Fibroblast of gingiva (primary cell): ENCODE measurements around the gene RASA3.

Experiments used
- DNase-seq: peaks from one replicate; pipeline ENCODE4 v3.0.0-alpha.2; 2011; ENCODE audit warnings: low read depth

RASA3 gene

GRCh38 chr13:114054830-114055439 lies 77.5 kb downstream of the RASA3 start:
- DNase-seq: no peak

- DNase-seq: no peak
These were observed 78.2 kb downstream of the RASA3 start for GRCh38 chr13:114054264-114054663.

GRCh38 chr13:114053026-114053425 lies 79.4 kb downstream of the RASA3 start:
- DNase-seq: no peak

- DNase-seq: no peak
These were observed 81.6 kb downstream of the RASA3 start for GRCh38 chr13:114050536-114051450.

GRCh38 chr13:114049626-114050101 lies 82.8 kb downstream of the RASA3 start:
- no peak for DNase-seq

- DNase-seq: no peak
These were observed 83.4 kb downstream of the RASA3 start for GRCh38 chr13:114049026-114049425.

GRCh38 chr13:114048443-114048842 lies 84.0 kb downstream of the RASA3 start:
- DNase-seq: no peak

- DNase-seq: no peak
These were observed 85.0 kb downstream of the RASA3 start for GRCh38 chr13:114047358-114047881.

GRCh38 chr13:114046431-114046975 lies 85.9 kb downstream of the RASA3 start:
- DNase-seq: no peak

- no peak for DNase-seq
These were observed 87.2 kb downstream of the RASA3 start for GRCh38 chr13:114045113-114045735.

GRCh38 chr13:114044486-114044885 lies 87.9 kb downstream of the RASA3 start:
- peak; percentile 88 for DNase-seq

GRCh38 chr13:114043421-114044053 lies 88.9 kb downstream of the RASA3 start:
- DNase-seq: peak; percentile 96

- no peak for DNase-seq
These were observed 90.2 kb downstream of the RASA3 start for GRCh38 chr13:114042066-114042815.

- DNase-seq: no peak
These were observed 90.9 kb downstream of the RASA3 start for GRCh38 chr13:114041493-114041892.

GRCh38 chr13:114039471-114040141 lies 92.8 kb downstream of the RASA3 start:
- DNase-seq: no peak

GRCh38 chr13:114038900-114039299 lies 93.5 kb downstream of the RASA3 start:
- no peak for DNase-seq

- DNase-seq: peak; percentile 52
These were observed 94.2 kb downstream of the RASA3 start for GRCh38 chr13:114038211-114038613.

GRCh38 chr13:114037674-114038073 lies 94.7 kb downstream of the RASA3 start:
- DNase-seq: no peak

- peak; percentile 65 for DNase-seq
These were observed 96.6 kb downstream of the RASA3 start for GRCh38 chr13:114035583-114036531.
